ENCODE data around the gene EOLA2. TPM values are rescaled to one million over a fixed set of nuclear protein-coding genes. Genes with fewer than 3 reads are reported as not detected.

Gene EOLA2
- total and polyA plus RNA-seq, 2 of the 8 experiments (the other 6 are each of a cell fraction or from before 2014, with no cell fraction given), result 19.0 to 22.5 TPM

DNA sequence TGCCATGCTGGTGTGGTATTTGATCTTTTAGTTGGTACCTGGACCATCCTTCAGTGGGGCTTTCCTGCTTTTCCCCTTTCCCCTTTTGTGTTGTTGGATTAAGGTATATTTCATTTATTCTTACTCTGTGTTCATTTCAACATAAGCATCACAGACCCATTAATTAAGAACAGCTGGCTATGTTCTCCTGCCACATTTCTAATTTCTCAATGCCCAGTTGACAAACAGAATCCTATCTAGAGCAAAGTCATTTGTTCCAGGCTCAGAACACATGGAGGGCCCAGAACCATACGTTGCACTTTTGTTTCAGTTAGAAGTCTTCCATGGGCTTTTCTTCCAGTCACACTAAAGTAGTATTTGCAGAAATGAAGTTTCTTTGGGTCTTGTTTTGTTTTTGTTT, 46.1 kb upstream of the EOLA2 start:
- Histone ChIP-seq H3K9me3 (ENCODE audit: insufficient read depth in 2 of 2, low read depth in 1 of 2, low read length in 1 of 2) (no peaks in the 10 kb centered on the region), H4K20me1 (replicated peaks in 1 of 2; ENCODE audit: control insufficient read depth in 1 of 2, insufficient read depth in 2 of 2, low read length in 2 of 2) (no peaks in the 10 kb centered on the region), H3K4me2 (ENCODE audit: insufficient read depth in 1 of 2, low read depth in 2 of 2, low read length in 2 of 2) (no peak overlapping the region), H2AFZ (ENCODE audit: low read length) (no peak overlapping the region), H3K23ac (ENCODE audit: insufficient read length) (no peak overlapping the region), H4K8ac (ENCODE audit: extremely low read depth, insufficient read depth, low read length) (no peak overlapping the region), H2AK5ac (ENCODE audit: low read depth, low read length) (no peak overlapping the region), H3K79me1 (ENCODE audit: low read depth, low read length) (no peaks in the 10 kb centered on the region), H2BK15ac (ENCODE audit: low read length) (no peak overlapping the region), H3K27ac (ENCODE audit: low read depth, low read length) (no peak overlapping the region), H2BK12ac (ENCODE audit: low read depth, low read length) (no peak overlapping the region), H3K9ac (replicated peaks in 1 of 4; ENCODE audit: extremely low read depth in 1 of 4, low read depth in 3 of 4, low read length in 3 of 4) (no peak overlapping the region), H3K4me3 (ENCODE audit: extremely low read depth in 1 of 4, insufficient read depth in 2 of 4, low read depth in 3 of 4, low read length in 4 of 4) (no peak overlapping the region), H3K23me2 (ENCODE audit: low read depth, low read length) (no peaks in the 10 kb centered on the region), H3K27me3 (replicated peaks in 1 of 4; ENCODE audit: control insufficient read depth in 3 of 4, extremely low read depth in 1 of 4, insufficient read depth in 3 of 4, low read length in 3 of 4) (no peaks in the 10 kb centered on the region), H3K14ac (ENCODE audit: insufficient read length) (no peak overlapping the region), H3K4ac (replicated peaks; ENCODE audit: insufficient read length, low read depth, low read length) (no peak overlapping the region), H4K91ac (replicated peaks; ENCODE audit: insufficient read length, low read length) (no peak overlapping the region), H3K36me3 (ENCODE audit: control insufficient read depth in 2 of 4, insufficient read depth in 4 of 4, low read length in 3 of 4) (no peaks in the 10 kb centered on the region), H4K5ac (ENCODE audit: insufficient read length, low read depth, low read length) (no peak overlapping the region), H2BK20ac (ENCODE audit: low read length) (no peak overlapping the region), H2BK5ac (ENCODE audit: low read depth, low read length) (no peak overlapping the region), H3K56ac (replicated peaks; ENCODE audit: insufficient read length, low read depth, low read length) (no peak overlapping the region), H2BK120ac (replicated peaks; ENCODE audit: low read depth, low read length) (no peak overlapping the region), H3K79me2 (ENCODE audit: control insufficient read depth in 1 of 2, insufficient read depth in 2 of 2, low read length in 2 of 2) (no peaks in the 10 kb centered on the region), H3K18ac (ENCODE audit: extremely low read depth, low read length) (no peak overlapping the region), H3K4me1 (replicated peaks in 1 of 4; ENCODE audit: control insufficient read depth in 3 of 4, insufficient read depth in 4 of 4, low read length in 3 of 4) (no peaks in the 10 kb centered on the region)
- FAIRE-seq (no peak), DNase-seq (ENCODE audit: low read depth in 1 of 2, low spot score in 2 of 2) (no peak)
- ChIA-PET CTCF (ENCODE audit: partially characterized antibody) (interaction anchor here (1.1 kb wide), 2 partner anchors 35 to 226 kb away, joined by 3 read pairs; no protein-coding TSS in a partner anchor), POLR2A (ENCODE audit: partially characterized antibody) (no interaction called here)
- 92% methylated on average over 1 of the region's 1 CpG; no CpG with 5 or more reads in 1 of the 2 experiments for WGBS, 2 experiments (ENCODE audit: extremely low coverage in 1 of 2, insufficient coverage in 1 of 2, insufficient read length in 1 of 2, insufficient replicate concordance in 2 of 2, low coverage in 1 of 2, low lambda C conversion rate in 2 of 2, missing lambda C conversion rate in 1 of 2)
- no peak for TF ChIP-seq GABPA (IDR thresholded peaks at IDR 0.05; ENCODE audit: borderline replicate concordance, insufficient read depth, low read length)
- TF ChIP-seq TAF7 (optimal IDR thresholded peaks at IDR 0.05; ENCODE audit: borderline replicate concordance, low read depth, low read length), result no peak
- no peak for TF ChIP-seq RNF2 (IDR thresholded peaks at IDR 0.05; ENCODE audit: borderline replicate concordance, low read depth, low read length, missing control alignments, poor library complexity, severe bottlenecking)
- no peak for TF ChIP-seq RXRA (IDR thresholded peaks at IDR 0.05; ENCODE audit: insufficient read depth, low read depth, low read length)
- TF ChIP-seq, protein P1, sequence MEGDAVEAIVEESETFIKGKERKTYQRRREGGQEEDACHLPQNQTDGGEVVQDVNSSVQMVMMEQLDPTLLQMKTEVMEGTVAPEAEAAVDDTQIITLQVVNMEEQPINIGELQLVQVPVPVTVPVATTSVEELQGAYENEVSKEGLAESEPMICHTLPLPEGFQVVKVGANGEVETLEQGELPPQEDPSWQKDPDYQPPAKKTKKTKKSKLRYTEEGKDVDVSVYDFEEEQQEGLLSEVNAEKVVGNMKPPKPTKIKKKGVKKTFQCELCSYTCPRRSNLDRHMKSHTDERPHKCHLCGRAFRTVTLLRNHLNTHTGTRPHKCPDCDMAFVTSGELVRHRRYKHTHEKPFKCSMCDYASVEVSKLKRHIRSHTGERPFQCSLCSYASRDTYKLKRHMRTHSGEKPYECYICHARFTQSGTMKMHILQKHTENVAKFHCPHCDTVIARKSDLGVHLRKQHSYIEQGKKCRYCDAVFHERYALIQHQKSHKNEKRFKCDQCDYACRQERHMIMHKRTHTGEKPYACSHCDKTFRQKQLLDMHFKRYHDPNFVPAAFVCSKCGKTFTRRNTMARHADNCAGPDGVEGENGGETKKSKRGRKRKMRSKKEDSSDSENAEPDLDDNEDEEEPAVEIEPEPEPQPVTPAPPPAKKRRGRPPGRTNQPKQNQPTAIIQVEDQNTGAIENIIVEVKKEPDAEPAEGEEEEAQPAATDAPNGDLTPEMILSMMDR (IDR thresholded peaks at IDR 0.05; ENCODE audit: control extremely low read depth in 1 of 3, insufficient read depth in 1 of 3, low read depth in 1 of 3, low read length in 3 of 3), result no peak
- TF ChIP-seq SIRT6 (IDR thresholded peaks at IDR 0.05; ENCODE audit: low read length), result no peak
- TF ChIP-seq CTBP2 (IDR thresholded peaks at IDR 0.05; ENCODE audit: borderline replicate concordance, insufficient read depth, insufficient read length, low read length), result no peak
- TF ChIP-seq CHD1 (IDR thresholded peaks at IDR 0.05; ENCODE audit: low read depth, low read length), result no peak
- TF ChIP-seq SP1 (IDR thresholded peaks at IDR 0.05; ENCODE audit: low read depth, low read length), result no peak
- no peak for TF ChIP-seq NRF1 (IDR thresholded peaks at IDR 0.05; ENCODE audit: low read depth, low read length)
- no peak for TF ChIP-seq SP4 (IDR thresholded peaks at IDR 0.05; ENCODE audit: low read length)
- no peak for TF ChIP-seq KDM4A (IDR thresholded peaks at IDR 0.05; ENCODE audit: low read depth, low read length, severe bottlenecking)
